Gastrocnemius medialis (tissue), 4 donors: ENCODE results near the gene DEFB131B. TPM values are rescaled to one million over a fixed set of nuclear protein-coding genes. Genes with fewer than 3 reads are reported as not detected.
"Not testable (repeated sequence)": the region's sequence is repeated elsewhere in the genome, so short reads cannot be mapped to it uniquely, and the experiment has no call there.

Experiments used
- ATAC-seq, 2 donors: fragments of 150-250 bp; one replicate each; pipeline ENCODE4 v1.9.1; 2016
- DNase-seq, 2 donors: peaks; one replicate each; pipeline ENCODE4 v3.0.0-alpha.2; 2019
- H3K27ac ChIP-seq, 4 donors: fragments of 200-600 bp; sonication (generic); 1 replicate in 1 of 4; 2 replicates in 3 of 4; pipeline ENCODE4 v1.5.1; 2016 to 2018; ENCODE audit warnings: mild to moderate bottlenecking in 2 of 4, moderate library complexity in 1 of 4
- H3K27me3 ChIP-seq, 3 donors: fragments of 200-600 bp; sonication (generic) in 2 of 3; 1 replicate in 1 of 3; 2 replicates in 2 of 3; pipeline versions ENCODE4 v1.5.1 to v1.6.0; 2016 to 2019; ENCODE audit warnings: mild to moderate bottlenecking in 1 of 3, moderate library complexity in 1 of 3
- H3K36me3 ChIP-seq, 2 donors: fragments of 200-600 bp; sonication (generic) in 1 of 2; one replicate each; pipeline ENCODE4 v1.5.1; 2017 to 2018
- H3K4me1 ChIP-seq, 2 donors: fragments of 200-600 bp; sonication (generic) in 1 of 2; one replicate each; pipeline ENCODE4 v1.5.1; 2016 to 2017; ENCODE audit warnings: mild to moderate bottlenecking in 2 of 2
- H3K4me3 ChIP-seq, 4 donors: fragments of 200-600 bp; sonication (generic) in 3 of 4; 1 replicate in 1 of 4; 2 replicates in 3 of 4; pipeline ENCODE4 v1.5.1; 2016 to 2019; ENCODE audit warnings: mild to moderate bottlenecking in 2 of 4
- H3K9me3 ChIP-seq, 3 donors: fragments of 200-600 bp; sonication (generic) in 2 of 3; 1 replicate in 1 of 3; 2 replicates in 2 of 3; pipeline ENCODE4 v1.5.1; 2016 to 2019
- POLR2A ChIP-seq, 2 donors: fragments of 450-650 bp; IDR thresholded peaks; one replicate each; pipeline ENCODE4 v1.6.1; 2017; ENCODE audit warnings: antibody characterized with exemption in 2 of 2, mild to moderate bottlenecking in 2 of 2, moderate library complexity in 2 of 2
- in situ Hi-C, 4 donors: fragments of 200-750 bp; cut with MboI; loops; one replicate each; pipeline versions ENCODE4 v1.15.0 to v1.8.0; 2017; ENCODE audit warnings: low sequenced_read_pairs in 4 of 4
- intact Hi-C: fragments of 100-400 bp; cut with DNase I; formaldehyde crosslinking; loops from one replicate; pipeline ENCODE4 v1.15.1; 2023; ENCODE audit warnings: low total_unique reads
- total RNA-seq, 4 donors: library from RNA; depleted of rRNA; stranded (reverse); fragments of >200 nt; gene quantifications; one replicate each; pipeline versions ENCODE4 v1.1.0 to v1.2.3, GENCODE V29; 2016
- TF ChIP-seq, protein P1 (sequence below), 5 experiments: fragments of 450-650 bp in 3 of 5; fragments of 200-600 bp in 2 of 5; sonication (generic) in 2 of 5; IDR thresholded peaks in 4 of 5; conservative IDR thresholded peaks in 1 of 5; 1 replicate in 4 of 5; 2 replicates in 1 of 5; pipeline ENCODE4 v1.5.1; 2016 to 2019; ENCODE audit warnings: antibody characterized with exemption in 5 of 5, mild to moderate bottlenecking in 3 of 5, moderate library complexity in 3 of 5

Gene DEFB131B, protein sequence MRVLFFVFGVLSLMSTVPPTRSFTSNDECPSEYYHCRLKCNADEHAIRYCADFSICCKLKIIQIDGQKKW
- total RNA-seq = not detected

- H3K9me3 ChIP-seq, H3K36me3 ChIP-seq, in situ Hi-C loops, H3K4me1 ChIP-seq, intact Hi-C loops, ATAC-seq, H3K27me3 ChIP-seq, DNase-seq, H3K4me3 ChIP-seq, H3K27ac ChIP-seq: not testable (repeated sequence)
Observed at GRCh38 chr11:71878059-71878458, at the start of gene DEFB131B. Gene DEFB131B, plus strand, starts transcription at chr11:71878453. Its CDS starts 0 bp downstream, at chr11:71878453.

GRCh38 chr11:71829247-71829646 lies 49.0 kb upstream of the DEFB131B start:
- H3K4me1 ChIP-seq, H3K27ac ChIP-seq, in situ Hi-C loops, H3K4me3 ChIP-seq, H3K36me3 ChIP-seq, DNase-seq, H3K27me3 ChIP-seq, ATAC-seq, intact Hi-C loops, H3K9me3 ChIP-seq: not testable (repeated sequence)

GRCh38 chr11:71829686-71830085 lies 48.6 kb upstream of the DEFB131B start:
- intact Hi-C loops, H3K27ac ChIP-seq, H3K4me3 ChIP-seq, in situ Hi-C loops, H3K27me3 ChIP-seq, H3K4me1 ChIP-seq, ATAC-seq, H3K36me3 ChIP-seq, DNase-seq, H3K9me3 ChIP-seq: not testable (repeated sequence)

- ATAC-seq, in situ Hi-C loops: not testable (repeated sequence)
Observed at GRCh38 chr11:71832811-71833210, 45.4 kb upstream of the DEFB131B start, which contains the start of gene DEFB108B. Gene DEFB108B, plus strand, starts transcription at chr11:71833200. Its CDS starts 0 bp downstream, at chr11:71833200.

GRCh38 chr11:71842720-71843119 lies 35.5 kb upstream of the DEFB131B start:
- H3K36me3 ChIP-seq, H3K4me3 ChIP-seq, H3K27ac ChIP-seq, DNase-seq, in situ Hi-C loops, H3K27me3 ChIP-seq, intact Hi-C loops, H3K9me3 ChIP-seq, ATAC-seq, H3K4me1 ChIP-seq: not testable (repeated sequence)

More at GRCh38 chr11:71832811-71833210, 45.4 kb upstream of the DEFB131B start, which contains the start of gene DEFB108B:
- H3K4me1 ChIP-seq, H3K27me3 ChIP-seq, intact Hi-C loops, H3K27ac ChIP-seq, H3K9me3 ChIP-seq, H3K36me3 ChIP-seq, H3K4me3 ChIP-seq, DNase-seq: not testable (repeated sequence)

GRCh38 chr11:71843355-71843754 lies 34.9 kb upstream of the DEFB131B start:
- H3K4me3 ChIP-seq, H3K4me1 ChIP-seq, DNase-seq, H3K36me3 ChIP-seq, ATAC-seq, in situ Hi-C loops, intact Hi-C loops, H3K27ac ChIP-seq, H3K27me3 ChIP-seq, H3K9me3 ChIP-seq: not testable (repeated sequence)

GRCh38 chr11:71843858-71844257 lies 34.4 kb upstream of the DEFB131B start:
- DNase-seq (no peak), ATAC-seq (no peak)
- H3K4me1 ChIP-seq = no peaks in the 10 kb centered on the region
- H3K27me3 ChIP-seq = no peaks in the 10 kb centered on the region
- H3K36me3 ChIP-seq = no peaks in the 10 kb centered on the region
- no peak overlapping the region for H3K27ac ChIP-seq
- TF ChIP-seq, protein P1, sequence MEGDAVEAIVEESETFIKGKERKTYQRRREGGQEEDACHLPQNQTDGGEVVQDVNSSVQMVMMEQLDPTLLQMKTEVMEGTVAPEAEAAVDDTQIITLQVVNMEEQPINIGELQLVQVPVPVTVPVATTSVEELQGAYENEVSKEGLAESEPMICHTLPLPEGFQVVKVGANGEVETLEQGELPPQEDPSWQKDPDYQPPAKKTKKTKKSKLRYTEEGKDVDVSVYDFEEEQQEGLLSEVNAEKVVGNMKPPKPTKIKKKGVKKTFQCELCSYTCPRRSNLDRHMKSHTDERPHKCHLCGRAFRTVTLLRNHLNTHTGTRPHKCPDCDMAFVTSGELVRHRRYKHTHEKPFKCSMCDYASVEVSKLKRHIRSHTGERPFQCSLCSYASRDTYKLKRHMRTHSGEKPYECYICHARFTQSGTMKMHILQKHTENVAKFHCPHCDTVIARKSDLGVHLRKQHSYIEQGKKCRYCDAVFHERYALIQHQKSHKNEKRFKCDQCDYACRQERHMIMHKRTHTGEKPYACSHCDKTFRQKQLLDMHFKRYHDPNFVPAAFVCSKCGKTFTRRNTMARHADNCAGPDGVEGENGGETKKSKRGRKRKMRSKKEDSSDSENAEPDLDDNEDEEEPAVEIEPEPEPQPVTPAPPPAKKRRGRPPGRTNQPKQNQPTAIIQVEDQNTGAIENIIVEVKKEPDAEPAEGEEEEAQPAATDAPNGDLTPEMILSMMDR (IDR thresholded peaks at IDR 0.05 in 4 of 5, conservative IDR thresholded peaks at IDR 0.05 in 1 of 5) = no peak
- TF ChIP-seq POLR2A (IDR thresholded peaks at IDR 0.05) = no peak
- intact Hi-C loops (no loop called here), in situ Hi-C loops (no loop called here)
- H3K4me3 ChIP-seq = no peak overlapping the region
- H3K9me3 ChIP-seq = no peaks in the 10 kb centered on the region

GRCh38 chr11:71853895-71854294 lies 24.4 kb upstream of the DEFB131B start:
- H3K27ac ChIP-seq, H3K4me1 ChIP-seq, ATAC-seq, H3K4me3 ChIP-seq, H3K27me3 ChIP-seq, intact Hi-C loops, H3K9me3 ChIP-seq, in situ Hi-C loops, DNase-seq, H3K36me3 ChIP-seq: not testable (repeated sequence)

- H3K4me3 ChIP-seq, H3K4me1 ChIP-seq, ATAC-seq, in situ Hi-C loops, DNase-seq, H3K36me3 ChIP-seq, H3K27me3 ChIP-seq, intact Hi-C loops, H3K27ac ChIP-seq, H3K9me3 ChIP-seq: not testable (repeated sequence)
Observed at GRCh38 chr11:71855880-71856279, 22.4 kb upstream of the DEFB131B start.

- H3K4me1 ChIP-seq, intact Hi-C loops, H3K27me3 ChIP-seq, ATAC-seq, H3K4me3 ChIP-seq, H3K27ac ChIP-seq, DNase-seq, H3K9me3 ChIP-seq, in situ Hi-C loops, H3K36me3 ChIP-seq: not testable (repeated sequence)
Observed at GRCh38 chr11:71860835-71861234, 17.4 kb upstream of the DEFB131B start.
